GM21825 (cell line): ENCODE data around the gene PCDH7.

Source experiments
- ATAC-seq: cut with Tn5 transposase; IDR thresholded peaks from one replicate; pipeline ENCODE4 v1.9.1; 2021; ENCODE audit warnings: mild to moderate bottlenecking, moderate library complexity; ENCODE audit not compliant: unreplicated experiment

Gene PCDH7

GRCh38 chr4:30776451-30776850 is 56.3 kb downstream of the PCDH7 start:
- no peak for ATAC-seq

DNA sequence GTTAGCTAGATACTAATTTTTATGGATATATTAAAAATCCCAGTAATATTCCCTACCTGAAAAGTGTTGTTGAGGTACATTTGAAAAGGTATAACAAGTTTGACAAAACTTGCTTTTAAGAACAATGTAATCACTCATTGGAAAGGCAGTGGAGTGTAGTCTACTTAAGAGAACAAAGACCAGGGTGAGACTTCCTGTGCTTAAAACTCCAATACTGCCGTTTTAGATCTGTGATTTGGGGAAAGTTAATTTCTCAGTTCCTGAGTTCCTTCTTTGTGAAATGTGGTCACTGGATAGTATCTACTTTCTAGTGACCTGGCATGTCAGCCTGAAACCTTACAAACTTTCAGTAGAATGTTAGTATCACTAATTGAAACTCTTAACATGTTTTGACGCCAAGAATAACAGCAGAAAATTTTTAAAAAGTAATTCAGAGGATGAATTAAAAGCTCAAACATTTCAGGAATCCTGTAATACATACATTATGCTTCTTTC is 56.8 kb downstream of the PCDH7 start:
- ATAC-seq: no peak
